ENCODE data around the gene STPG4. TPM values are rescaled to one million over a fixed set of nuclear protein-coding genes. Genes with fewer than 3 reads are reported as not detected.

The STPG4 gene
- total RNA-seq, 1 donor from 2014 or later, result not detected

- peak; percentile 45 for DNase-seq
- Histone ChIP-seq H3K27ac (replicated peaks) (peak overlapping the region; percentile 90), H3K4me3 (no peak overlapping the region), H3K9me3 (replicated peaks) (no peaks in the 10 kb centered on the region), H3K27me3 (ENCODE audit: low read depth) (no peaks in the 10 kb centered on the region), H3K36me3 (peaks cover 8% of the 10 kb centered on the region), H3K4me1 (peaks cover 83% of the 10 kb centered on the region)
- no peak for TF ChIP-seq CTCF (IDR thresholded peaks at IDR 0.05; ENCODE audit: borderline replicate concordance)
- intact Hi-C loops (cut with micrococcal nuclease), result no loop called here
Observed at GRCh38 chr2:47058003-47058931, 96.8 kb downstream of the STPG4 start.

DNA sequence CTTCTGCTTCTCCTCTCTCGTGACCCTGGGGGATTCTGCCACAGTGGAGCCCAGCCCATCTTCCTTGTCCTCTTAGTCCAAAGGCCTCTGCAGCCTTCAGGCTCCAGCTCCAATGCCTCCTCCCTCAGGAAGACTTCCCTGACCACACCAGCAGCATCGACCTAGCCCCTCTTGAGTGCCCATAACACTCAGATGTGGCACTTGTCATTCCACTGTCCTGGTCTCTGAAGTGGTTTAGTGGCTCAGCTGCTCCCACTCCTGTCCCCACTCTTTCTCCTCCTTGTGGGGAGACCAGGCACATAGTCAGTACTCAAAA, 97.5 kb downstream of the STPG4 start:
- no peak overlapping the region for H3K4me3 ChIP-seq
- DNase-seq, result no peak
- intact Hi-C loops (cut with micrococcal nuclease), result no loop called here
- no peaks in the 10 kb centered on the region for H3K9me3 ChIP-seq (replicated peaks)
- H3K27me3 ChIP-seq (ENCODE audit: low read depth), result no peaks in the 10 kb centered on the region
- TF ChIP-seq CTCF (IDR thresholded peaks at IDR 0.05; ENCODE audit: borderline replicate concordance), result no peak
- H3K36me3 ChIP-seq, result peaks cover 14% of the 10 kb centered on the region
- peak overlapping the region; percentile 90 for H3K27ac ChIP-seq (replicated peaks)
- H3K4me1 ChIP-seq, result peaks cover 77% of the 10 kb centered on the region

DNA sequence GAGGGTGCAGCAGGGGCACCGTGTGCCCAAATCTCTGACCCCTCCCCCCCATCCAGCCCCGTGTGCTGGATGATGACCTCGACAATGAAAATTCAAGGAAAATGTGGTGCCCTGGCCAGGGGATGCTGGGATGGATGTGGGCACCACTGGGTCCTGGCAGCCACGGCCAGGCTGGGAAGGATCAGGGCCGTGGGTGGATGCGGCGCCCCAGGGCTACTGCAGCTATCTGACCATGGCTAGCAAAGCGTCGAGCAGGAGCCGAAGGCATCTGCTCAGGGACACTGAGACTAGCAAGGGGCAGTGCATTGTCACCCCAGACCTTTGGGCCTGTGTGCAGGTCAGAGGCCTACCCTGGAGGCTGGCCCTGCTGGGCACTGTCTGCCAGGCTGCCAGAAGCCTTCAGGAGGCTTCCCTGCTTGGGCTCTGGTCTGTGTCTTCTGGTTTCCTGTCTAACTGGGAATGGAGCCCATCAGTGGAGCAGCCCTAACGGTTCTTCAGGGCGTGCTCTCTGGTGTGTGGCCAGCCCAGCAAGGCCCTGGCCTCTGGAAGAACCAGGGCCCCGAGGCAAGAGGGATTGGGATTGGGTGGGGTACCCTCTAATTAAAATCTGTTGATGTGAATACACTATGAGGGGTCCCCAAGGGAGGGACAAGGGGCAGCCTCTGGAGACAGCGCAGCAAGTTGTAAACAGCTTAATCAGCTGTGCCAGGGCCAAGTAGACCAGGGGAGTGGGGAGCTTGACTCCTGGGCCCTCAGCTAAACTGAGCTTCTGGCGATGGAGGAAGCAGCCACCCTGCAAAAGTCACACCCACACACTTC, 98.0 kb downstream of the STPG4 start:
- peak; percentile 66 for DNase-seq
- peaks cover 72% of the 10 kb centered on the region for H3K4me1 ChIP-seq
- H3K36me3 ChIP-seq, result peaks cover 18% of the 10 kb centered on the region
- no peaks in the 10 kb centered on the region for H3K27me3 ChIP-seq (ENCODE audit: low read depth)
- no peaks in the 10 kb centered on the region for H3K9me3 ChIP-seq (replicated peaks)
- H3K27ac ChIP-seq (replicated peaks), result peak overlapping the region; percentile 90
- intact Hi-C loops (cut with micrococcal nuclease), result no loop called here
- H3K4me3 ChIP-seq, result no peak overlapping the region
- TF ChIP-seq CTCF (IDR thresholded peaks at IDR 0.05; ENCODE audit: borderline replicate concordance), result no peak

GRCh38 chr2:47056374-47056773, 98.7 kb downstream of the STPG4 start:
- Histone ChIP-seq H3K9me3 (replicated peaks) (no peaks in the 10 kb centered on the region), H3K27ac (replicated peaks) (peak overlapping the region; percentile 90), H3K36me3 (peaks cover 25% of the 10 kb centered on the region), H3K27me3 (ENCODE audit: low read depth) (no peaks in the 10 kb centered on the region), H3K4me3 (no peak overlapping the region), H3K4me1 (peaks cover 72% of the 10 kb centered on the region)
- TF ChIP-seq CTCF (IDR thresholded peaks at IDR 0.05; ENCODE audit: borderline replicate concordance), result no peak
- intact Hi-C loops (cut with micrococcal nuclease), result no loop called here
- DNase-seq, result no peak

- intact Hi-C loops (cut with micrococcal nuclease), result no loop called here
- Histone ChIP-seq H3K27me3 (ENCODE audit: low read depth) (no peaks in the 10 kb centered on the region), H3K4me3 (no peak overlapping the region), H3K36me3 (peaks cover 21% of the 10 kb centered on the region), H3K9me3 (replicated peaks) (no peaks in the 10 kb centered on the region), H3K27ac (replicated peaks) (peak overlapping the region; percentile 90), H3K4me1 (peaks cover 75% of the 10 kb centered on the region)
- no peak for TF ChIP-seq CTCF (IDR thresholded peaks at IDR 0.05; ENCODE audit: borderline replicate concordance)
- no peak for DNase-seq
Observed at GRCh38 chr2:47054868-47055267, 100.2 kb downstream of the STPG4 start.

Data from left ventricle myocardium inferior (tissue), 1 donor.